Measurements from ENCODE around the gene SLC66A3.

Gene SLC66A3

DNA sequence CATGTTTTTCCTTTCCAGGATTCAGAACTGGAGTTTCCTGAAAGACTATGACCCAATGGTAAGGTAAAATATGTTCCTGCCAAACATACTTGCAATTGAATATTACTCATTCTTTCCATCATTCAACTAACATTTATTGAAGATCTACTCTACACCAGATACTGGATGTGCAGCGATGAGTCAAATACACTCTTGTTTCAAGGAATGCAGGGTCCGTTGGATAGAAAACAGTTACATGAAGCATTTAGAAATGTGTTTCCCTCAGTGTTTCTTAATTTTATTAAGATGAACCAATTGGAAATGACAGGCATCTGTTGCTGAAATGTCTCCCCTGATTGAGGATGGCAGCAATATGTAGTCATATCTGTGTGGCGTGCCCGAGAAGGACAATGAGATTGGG, 14.8 kb upstream of the SLC66A3 start:
- DNase-seq (ENCODE audit: low read depth) = no peak

DNA sequence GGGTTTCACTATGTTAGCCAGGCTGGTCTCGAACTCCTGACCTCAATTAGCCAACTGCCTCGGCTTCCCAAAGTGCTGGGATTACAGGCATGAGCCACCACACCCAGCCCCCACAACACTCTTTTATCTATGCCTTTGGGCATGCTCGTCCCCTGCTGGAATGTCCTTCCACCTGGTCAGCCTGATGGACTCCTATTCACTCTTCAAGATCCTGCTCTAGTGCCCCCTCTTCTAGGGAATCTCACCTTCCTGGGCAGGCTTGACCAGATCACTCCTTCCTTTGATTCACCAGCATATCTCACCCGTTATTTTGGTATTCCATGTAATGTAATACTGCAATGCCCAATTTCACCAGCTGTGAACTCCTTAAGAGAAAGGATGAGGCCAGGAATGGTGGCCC, 13.9 kb upstream of the SLC66A3 start:
- no peak for DNase-seq (ENCODE audit: low read depth)

- DNase-seq (ENCODE audit: low read depth) = no peak
Observed at GRCh38 chr2:11142330-11142729, 12.9 kb upstream of the SLC66A3 start.

DNA sequence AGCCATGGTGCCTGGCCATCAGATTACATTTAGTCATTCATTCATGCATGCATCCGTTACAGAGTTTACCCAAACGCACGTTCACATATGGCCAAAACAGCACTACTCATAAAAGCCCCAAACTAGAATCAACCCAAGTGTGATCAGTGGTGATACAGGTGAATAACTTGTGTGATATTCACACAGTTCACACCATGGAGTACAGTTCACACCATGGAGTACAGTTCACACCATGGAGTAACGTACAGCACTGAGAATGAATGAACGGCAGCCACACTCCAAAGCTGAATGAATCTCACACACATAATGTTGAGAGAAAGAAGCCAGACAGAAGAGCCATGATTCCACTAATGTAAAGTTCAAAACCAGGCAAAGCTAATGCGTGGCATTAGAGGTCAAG, 12.3 kb upstream of the SLC66A3 start:
- DNase-seq (ENCODE audit: low read depth) = no peak

DNA sequence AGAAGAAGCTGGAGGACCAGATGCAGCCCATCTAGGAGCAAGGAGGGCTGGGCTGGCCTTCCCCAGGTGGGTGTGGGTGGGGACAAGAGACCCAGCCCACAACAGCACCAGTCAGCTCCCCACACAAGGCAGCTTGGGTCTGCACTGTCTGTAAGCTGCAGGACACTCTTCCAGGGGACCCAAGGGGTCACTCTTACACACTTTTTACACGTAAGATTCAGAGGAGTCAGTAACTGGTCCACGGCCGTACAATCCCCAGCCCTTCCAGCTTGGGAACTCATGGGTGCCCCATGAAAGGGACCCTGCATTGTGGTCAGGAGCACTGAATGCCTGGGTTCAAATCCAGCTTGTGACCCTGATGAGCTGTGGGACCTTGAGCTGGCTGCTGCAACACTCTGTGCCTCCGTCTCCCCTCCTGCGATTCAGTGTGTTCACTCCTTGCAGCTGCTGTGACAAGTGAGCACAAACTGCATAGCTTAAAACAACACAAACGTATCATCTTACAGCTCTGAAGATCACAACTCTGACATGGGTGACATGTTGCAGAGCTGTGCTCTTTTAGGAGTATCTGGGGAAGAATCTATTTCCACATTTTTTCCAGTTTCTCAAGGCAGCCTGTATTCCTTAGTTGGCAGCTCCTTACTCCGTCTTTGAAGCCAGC, 11.1 kb upstream of the SLC66A3 start:
- DNase-seq (ENCODE audit: low read depth) = no peak

DNA sequence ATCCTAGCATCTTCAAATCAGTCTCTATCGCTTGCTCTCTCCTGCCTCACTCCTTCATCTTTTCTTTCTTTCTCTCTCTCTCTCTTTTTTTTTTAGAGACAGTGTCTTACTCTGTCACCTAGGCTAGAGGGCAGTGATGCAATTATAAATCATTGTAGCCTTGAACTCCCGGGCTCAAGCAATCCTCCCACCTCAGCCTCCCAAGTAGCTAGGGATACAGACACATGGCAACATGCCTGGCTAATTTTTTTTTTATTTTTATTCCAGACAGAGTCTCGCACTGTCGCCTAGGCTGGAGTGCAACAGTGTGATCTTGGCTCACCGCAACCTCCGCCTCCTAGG, 10.6 kb upstream of the SLC66A3 start:
- no peak for DNase-seq (ENCODE audit: low read depth)

GRCh38 chr2:11145350-11145749, 9.9 kb upstream of the SLC66A3 start:
- DNase-seq (ENCODE audit: low read depth) = no peak

GRCh38 chr2:11146076-11146475, 9.2 kb upstream of the SLC66A3 start:
- no peak for DNase-seq (ENCODE audit: low read depth)

DNA sequence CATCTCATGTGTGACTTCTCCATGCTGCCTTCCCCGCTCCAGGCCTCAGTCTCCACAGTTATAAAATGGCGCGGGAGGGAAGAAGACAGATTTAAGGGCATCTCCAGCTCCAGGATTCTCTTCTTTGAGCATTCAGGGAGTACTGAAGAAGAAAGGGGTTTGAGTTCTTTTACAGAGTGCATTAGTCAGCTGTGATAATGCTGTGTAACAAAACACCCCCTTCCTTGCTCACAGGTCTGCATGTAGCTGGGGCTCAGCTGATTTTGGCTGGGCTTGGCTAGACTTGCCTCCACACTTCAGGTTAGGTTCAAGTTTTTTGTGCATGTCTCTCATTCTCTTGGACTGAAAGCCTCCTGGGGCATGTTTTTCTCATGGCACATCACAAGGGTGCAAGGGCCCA, 8.0 kb upstream of the SLC66A3 start:
- DNase-seq (ENCODE audit: low read depth) = no peak

GRCh38 chr2:11152591-11152990, 2.7 kb upstream of the SLC66A3 start:
- no peak for DNase-seq (ENCODE audit: low read depth)

GRCh38 chr2:11154016-11154922, 998 bp upstream of the SLC66A3 start:
- DNase-seq (ENCODE audit: low read depth) = no peak

GRCh38 chr2:11154923-11155380, 315 bp upstream of the SLC66A3 start:
- DNase-seq (ENCODE audit: low read depth) = peak; percentile 98

GRCh38 chr2:11156396-11157075, 1.3 kb downstream of the SLC66A3 start:
- DNase-seq (ENCODE audit: low read depth) = no peak

DNA sequence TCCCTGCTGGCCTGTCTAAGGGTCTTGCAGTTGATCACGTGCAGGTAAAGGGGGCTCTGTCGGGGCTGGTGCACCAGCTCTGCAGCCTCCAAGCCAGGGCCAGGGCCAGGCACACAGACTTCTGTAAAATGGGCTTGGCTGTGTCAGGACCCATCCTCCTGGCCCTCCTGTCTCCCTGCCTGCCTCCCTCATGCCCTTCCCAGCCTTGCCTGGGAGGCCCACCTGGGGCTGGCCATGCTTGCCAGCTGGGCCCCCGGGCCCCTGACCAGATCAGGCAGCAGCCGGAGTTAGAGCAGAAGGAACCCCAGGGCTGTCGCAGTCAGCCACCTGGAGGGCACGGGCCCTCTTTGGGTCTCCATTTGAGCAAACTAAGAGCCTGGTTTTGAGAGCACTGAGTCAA, 2.0 kb downstream of the SLC66A3 start:
- DNase-seq (ENCODE audit: low read depth) = no peak

DNA sequence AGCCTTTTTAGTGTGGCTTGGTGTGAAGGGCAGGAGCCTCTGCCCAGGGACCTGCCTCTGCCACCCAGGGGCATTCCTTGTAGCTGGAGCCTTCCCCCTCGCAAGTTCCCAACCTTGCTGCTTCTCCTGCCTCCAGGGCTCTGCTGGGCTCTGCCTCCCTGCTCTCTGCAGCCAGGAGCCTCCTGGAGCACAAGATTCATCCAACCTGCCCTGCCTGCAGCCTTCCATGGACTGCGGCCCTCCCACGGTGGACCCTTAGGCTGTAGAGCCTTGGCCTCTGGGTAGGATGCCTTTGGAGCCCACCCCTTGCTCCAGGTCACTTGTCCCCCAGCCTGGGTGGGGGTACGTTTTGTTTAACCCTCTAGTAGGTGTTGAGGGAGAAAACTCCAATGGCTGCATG, 2.5 kb downstream of the SLC66A3 start:
- no peak for DNase-seq (ENCODE audit: low read depth)

GRCh38 chr2:11158916-11159573, 3.8 kb downstream of the SLC66A3 start:
- no peak for DNase-seq (ENCODE audit: low read depth)

- DNase-seq (ENCODE audit: low read depth) = no peak
Observed at GRCh38 chr2:11159574-11160170, 4.4 kb downstream of the SLC66A3 start.

- no peak for DNase-seq (ENCODE audit: low read depth)
Observed at GRCh38 chr2:11160256-11160655, 5.0 kb downstream of the SLC66A3 start.

- DNase-seq (ENCODE audit: low read depth) = no peak
Observed at GRCh38 chr2:11160731-11161455, 5.6 kb downstream of the SLC66A3 start.

DNA sequence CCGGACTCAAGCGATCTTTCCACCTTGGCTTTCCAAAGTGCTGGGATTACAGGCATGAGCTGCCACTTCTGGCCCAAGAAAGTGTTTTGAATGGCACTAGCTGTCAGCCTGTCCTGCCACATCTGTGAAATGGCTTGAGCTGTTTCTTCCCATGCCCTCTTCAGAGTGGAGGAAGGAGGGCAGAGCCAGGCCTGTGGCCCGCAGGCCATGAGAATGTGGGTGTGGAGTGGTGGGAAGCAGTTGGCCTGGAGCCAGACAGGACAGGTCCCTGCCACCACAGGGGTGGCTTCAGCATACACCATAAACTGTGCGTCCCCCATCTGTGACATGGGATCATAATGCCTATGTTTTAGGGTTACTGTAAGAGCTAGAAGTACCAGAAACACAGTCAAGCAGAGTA, 6.5 kb downstream of the SLC66A3 start:
- DNase-seq (ENCODE audit: low read depth) = no peak
